HepG2 (cell line): ENCODE data around the gene ISCA2. TPM values are rescaled to one million over a fixed set of nuclear protein-coding genes. Genes with fewer than 3 reads are reported as not detected.

ENCODE experiments used
- AGO2 ChIP-seq: fragments of 200-400 bp; formaldehyde crosslinking; optimal IDR thresholded peaks from 2 replicates; pipeline ENCODE3; 2017; ENCODE audit warnings: mild to moderate bottlenecking, low read depth, low read length, moderate library complexity
- ARID2 ChIP-seq: sonication (generic); formaldehyde crosslinking; IDR thresholded peaks from 2 replicates; pipeline ENCODE4 v1.8.1; 2022; ENCODE audit warnings: mild to moderate bottlenecking, missing genetic modification reagents, borderline replicate concordance
- ATF1 ChIP-seq: IDR thresholded peaks from 2 replicates; pipeline ENCODE4 v1.6.1; 2016; ENCODE audit warnings: mild to moderate bottlenecking, control low read depth
- EZH2 ChIP-seq: conservative IDR thresholded peaks from 2 replicates; pipeline ENCODE4 v1.6.1; 2012; ENCODE audit warnings: mild to moderate bottlenecking, low read depth, low read length, moderate library complexity
- KDM2A ChIP-seq: sonication (generic); formaldehyde crosslinking; IDR thresholded peaks from 2 replicates; pipeline ENCODE4 v1.4.0; 2020; ENCODE audit warnings: low read depth, missing genetic modification reagents, borderline replicate concordance
- NFKB2 ChIP-seq: sonication (generic); formaldehyde crosslinking; IDR thresholded peaks from 2 replicates; pipeline ENCODE4 v1.4.0; 2020; ENCODE audit warnings: missing genetic modification reagents, borderline replicate concordance
- NR1H2 ChIP-seq: sonication (generic); formaldehyde crosslinking; IDR thresholded peaks from 2 replicates; pipeline ENCODE4 v1.8.1; 2022; ENCODE audit warnings: low read depth, missing genetic modification reagents, borderline replicate concordance
- NRL ChIP-seq: sonication (generic); formaldehyde crosslinking; IDR thresholded peaks from 2 replicates; pipeline ENCODE4 v1.5.0; 2020; ENCODE audit warnings: missing genetic modification reagents, mild to moderate bottlenecking, moderate library complexity, borderline replicate concordance
- PHF21A ChIP-seq: sonication (generic); formaldehyde crosslinking; IDR thresholded peaks from 2 replicates; pipeline ENCODE4 v1.5.0; 2020; ENCODE audit warnings: mild to moderate bottlenecking, missing genetic modification reagents
- RAD21 ChIP-seq: fragments of 450-650 bp; formaldehyde crosslinking; IDR thresholded peaks from 2 replicates; pipeline ENCODE4 v1.5.0; 2020; ENCODE audit warnings: mild to moderate bottlenecking
- SALL1 ChIP-seq: sonication (generic); formaldehyde crosslinking; IDR thresholded peaks from 2 replicates; pipeline ENCODE4 v1.8.0; 2022; ENCODE audit warnings: mild to moderate bottlenecking, missing genetic modification reagents
- SMAD9 ChIP-seq: sonication (generic); formaldehyde crosslinking; IDR thresholded peaks from 2 replicates; pipeline ENCODE4 v1.5.1; 2020; ENCODE audit warnings: mild to moderate bottlenecking, missing genetic modification reagents
- SOX6 ChIP-seq, 2 experiments: fragments of 450-650 bp in 1 of 2; sonication (generic) in 1 of 2; formaldehyde crosslinking in 1 of 2; IDR thresholded peaks; 2 replicates each; pipeline versions ENCODE4 v1.4.0 to v1.6.1; 2017 to 2020; ENCODE audit warnings: antibody characterized with exemption in 1 of 2, mild to moderate bottlenecking in 1 of 2, missing genetic modification reagents in 1 of 2
- STAG1 ChIP-seq: sonication (generic); formaldehyde crosslinking; IDR thresholded peaks from 2 replicates; pipeline ENCODE4 v1.4.0; 2020; ENCODE audit warnings: missing genetic modification reagents
- TCF12 ChIP-seq, 2 experiments: fragments of 450-650 bp in 1 of 2; sonication (generic) in 1 of 2; formaldehyde crosslinking in 1 of 2; IDR thresholded peaks; 2 replicates each; pipeline versions ENCODE4 v1.6.1 to v1.8.0; 2017 to 2022; ENCODE audit warnings: antibody characterized with exemption in 1 of 2, mild to moderate bottlenecking in 1 of 2, missing genetic modification reagents in 1 of 2, moderate library complexity in 1 of 2
- ZNF235 ChIP-seq: sonication (generic); formaldehyde crosslinking; IDR thresholded peaks from 2 replicates; pipeline ENCODE4 v1.8.1; 2023; ENCODE audit warnings: mild to moderate bottlenecking, missing genetic modification reagents, borderline replicate concordance
- ZNF326 ChIP-seq: sonication (generic); formaldehyde crosslinking; IDR thresholded peaks from 2 replicates; pipeline ENCODE4 v1.4.0; 2020; ENCODE audit warnings: missing genetic modification reagents, borderline replicate concordance
- ZNF558 ChIP-seq: sonication (generic); formaldehyde crosslinking; IDR thresholded peaks from 2 replicates; pipeline ENCODE4 v1.9.0; 2022; ENCODE audit warnings: mild to moderate bottlenecking, missing genetic modification reagents, borderline replicate concordance
- ZNF841 ChIP-seq: sonication (generic); formaldehyde crosslinking; IDR thresholded peaks from 2 replicates; pipeline ENCODE4 v1.8.1; 2023; ENCODE audit warnings: missing genetic modification reagents, borderline replicate concordance
- polyA plus RNA-seq, 8 experiments: library from polyadenylated mRNA; depleted of rRNA in 3 of 8; stranded (reverse) in 7 of 8; unstranded in 1 of 8; fragments of >200 nt; fragmentation: Illumina TruSeq in 4 of 8; extraction: Trizol in 4 of 8; gene quantifications; 2 replicates each; pipeline versions ENCODE4 v1.2.1 to v1.2.3, GENCODE V29; 2011 to 2016; ENCODE audit warnings: low read depth in 4 of 8, missing spikeins in 1 of 8, mixed read lengths in 1 of 8; ENCODE audit not compliant: insufficient read depth in 1 of 8
- total RNA-seq, 5 experiments: library from RNA; depleted of rRNA; stranded (reverse); fragments of >200 nt; fragmentation: Illumina TruSeq; extraction: Trizol; gene quantifications; 2 replicates each; pipeline ENCODE4 v1.2.3, GENCODE V29; 2016; ENCODE audit warnings: low read depth in 1 of 5
- TF ChIP-seq, protein P1 (sequence below): sonication (generic); formaldehyde crosslinking; IDR thresholded peaks from 2 replicates; pipeline ENCODE4 v1.4.0; 2020; ENCODE audit warnings: missing genetic modification reagents
- TF ChIP-seq, protein P2 (sequence below): sonication (generic); formaldehyde crosslinking; IDR thresholded peaks from 2 replicates; pipeline ENCODE4 v1.8.0; 2022; ENCODE audit warnings: mild to moderate bottlenecking, missing genetic modification reagents, borderline replicate concordance
- TF ChIP-seq, protein P3 (sequence below): sonication (generic); formaldehyde crosslinking; IDR thresholded peaks from 2 replicates; pipeline ENCODE4 v1.4.0; 2020; ENCODE audit warnings: missing genetic modification reagents
- TF ChIP-seq, protein P4 (sequence below): sonication (generic); formaldehyde crosslinking; IDR thresholded peaks from 2 replicates; pipeline ENCODE4 v1.5.1; 2020; ENCODE audit warnings: mild to moderate bottlenecking, missing genetic modification reagents, borderline replicate concordance

The ISCA2 gene
- total and polyA plus RNA-seq, 2 of the 13 experiments (the other 11 are each of a cell fraction or from before 2014, with no cell fraction given), result 32.1 to 43.4 TPM

DNA sequence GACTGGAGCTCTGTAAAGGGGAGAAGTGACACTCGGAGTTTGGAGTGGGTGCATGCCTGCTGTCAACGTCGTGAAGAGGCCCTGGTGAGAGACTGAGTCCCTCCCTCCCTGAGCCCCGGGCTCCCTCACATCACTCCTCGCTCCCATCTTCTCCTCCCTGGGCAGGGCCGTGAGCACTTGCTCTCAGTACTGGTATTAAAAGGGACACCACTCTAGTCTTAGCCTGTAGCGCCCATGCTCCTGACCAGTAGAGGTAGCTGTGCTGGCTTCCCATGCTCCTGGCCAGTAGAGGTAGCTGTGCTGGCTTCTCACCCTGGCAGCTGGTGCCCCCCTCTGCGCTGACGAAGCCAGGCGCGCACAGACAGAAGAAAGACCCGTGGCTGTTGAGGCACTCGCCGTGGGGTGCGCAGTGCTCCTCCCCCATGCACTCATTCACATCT is 14.7 kb downstream of the ISCA2 start (continued):
- TF ChIP-seq, protein P1, sequence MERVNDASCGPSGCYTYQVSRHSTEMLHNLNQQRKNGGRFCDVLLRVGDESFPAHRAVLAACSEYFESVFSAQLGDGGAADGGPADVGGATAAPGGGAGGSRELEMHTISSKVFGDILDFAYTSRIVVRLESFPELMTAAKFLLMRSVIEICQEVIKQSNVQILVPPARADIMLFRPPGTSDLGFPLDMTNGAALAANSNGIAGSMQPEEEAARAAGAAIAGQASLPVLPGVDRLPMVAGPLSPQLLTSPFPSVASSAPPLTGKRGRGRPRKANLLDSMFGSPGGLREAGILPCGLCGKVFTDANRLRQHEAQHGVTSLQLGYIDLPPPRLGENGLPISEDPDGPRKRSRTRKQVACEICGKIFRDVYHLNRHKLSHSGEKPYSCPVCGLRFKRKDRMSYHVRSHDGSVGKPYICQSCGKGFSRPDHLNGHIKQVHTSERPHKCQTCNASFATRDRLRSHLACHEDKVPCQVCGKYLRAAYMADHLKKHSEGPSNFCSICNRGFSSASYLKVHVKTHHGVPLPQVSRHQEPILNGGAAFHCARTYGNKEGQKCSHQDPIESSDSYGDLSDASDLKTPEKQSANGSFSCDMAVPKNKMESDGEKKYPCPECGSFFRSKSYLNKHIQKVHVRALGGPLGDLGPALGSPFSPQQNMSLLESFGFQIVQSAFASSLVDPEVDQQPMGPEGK (CRISPR knock-in tag), result peak; percentile 32; the same call in 1 of the 2 replicates
- TF ChIP-seq TCF12 (IDR thresholded peaks at IDR 0.05) (no peak), TCF12 (CRISPR knock-in tag; IDR thresholded peaks at IDR 0.05) (no peak), ZNF558 (CRISPR knock-in tag) (no peak), AGO2 (no peak), KDM2A (no peak), NFKB2 (no peak), SMAD9 (no peak), ZNF326 (no peak), NR1H2 (no peak), SOX6 (IDR thresholded peaks at IDR 0.05) (no peak), SOX6 (CRISPR knock-in tag; IDR thresholded peaks at IDR 0.05) (no peak), NRL (CRISPR knock-in tag) (no peak), ZNF841 (CRISPR knock-in tag) (no peak), ATF1 (CRISPR knock-in tag) (no peak), RAD21 (CRISPR knock-in tag) (0 out of 2 replicates have a peak, but pooled peaks have one; percentile 41), EZH2 (no peak), ZNF235 (CRISPR knock-in tag) (no peak), STAG1 (peak; percentile 39; the same call in 1 of the 2 replicates), ARID2 (CRISPR knock-in tag) (no peak), SALL1 (CRISPR knock-in tag) (no peak), PHF21A (CRISPR knock-in tag) (no peak)
- TF ChIP-seq, protein P2, sequence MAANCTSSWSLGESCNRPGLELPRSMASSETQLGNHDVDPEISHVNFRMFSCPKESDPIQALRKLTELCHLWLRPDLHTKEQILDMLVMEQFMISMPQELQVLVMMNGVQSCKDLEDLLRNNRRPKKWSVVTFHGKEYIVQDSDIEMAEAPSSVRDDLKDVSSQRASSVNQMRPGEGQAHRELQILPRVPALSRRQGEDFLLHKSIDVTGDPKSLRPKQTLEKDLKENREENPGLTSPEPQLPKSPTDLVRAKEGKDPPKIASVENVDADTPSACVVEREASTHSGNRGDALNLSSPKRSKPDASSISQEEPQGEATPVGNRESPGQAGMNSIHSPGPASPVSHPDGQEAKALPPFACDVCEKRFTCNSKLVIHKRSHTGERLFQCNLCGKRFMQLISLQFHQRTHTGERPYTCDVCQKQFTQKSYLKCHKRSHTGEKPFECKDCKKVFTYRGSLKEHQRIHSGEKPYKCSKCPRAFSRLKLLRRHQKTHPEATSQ (CRISPR knock-in tag), result no peak
- TF ChIP-seq, protein P3, sequence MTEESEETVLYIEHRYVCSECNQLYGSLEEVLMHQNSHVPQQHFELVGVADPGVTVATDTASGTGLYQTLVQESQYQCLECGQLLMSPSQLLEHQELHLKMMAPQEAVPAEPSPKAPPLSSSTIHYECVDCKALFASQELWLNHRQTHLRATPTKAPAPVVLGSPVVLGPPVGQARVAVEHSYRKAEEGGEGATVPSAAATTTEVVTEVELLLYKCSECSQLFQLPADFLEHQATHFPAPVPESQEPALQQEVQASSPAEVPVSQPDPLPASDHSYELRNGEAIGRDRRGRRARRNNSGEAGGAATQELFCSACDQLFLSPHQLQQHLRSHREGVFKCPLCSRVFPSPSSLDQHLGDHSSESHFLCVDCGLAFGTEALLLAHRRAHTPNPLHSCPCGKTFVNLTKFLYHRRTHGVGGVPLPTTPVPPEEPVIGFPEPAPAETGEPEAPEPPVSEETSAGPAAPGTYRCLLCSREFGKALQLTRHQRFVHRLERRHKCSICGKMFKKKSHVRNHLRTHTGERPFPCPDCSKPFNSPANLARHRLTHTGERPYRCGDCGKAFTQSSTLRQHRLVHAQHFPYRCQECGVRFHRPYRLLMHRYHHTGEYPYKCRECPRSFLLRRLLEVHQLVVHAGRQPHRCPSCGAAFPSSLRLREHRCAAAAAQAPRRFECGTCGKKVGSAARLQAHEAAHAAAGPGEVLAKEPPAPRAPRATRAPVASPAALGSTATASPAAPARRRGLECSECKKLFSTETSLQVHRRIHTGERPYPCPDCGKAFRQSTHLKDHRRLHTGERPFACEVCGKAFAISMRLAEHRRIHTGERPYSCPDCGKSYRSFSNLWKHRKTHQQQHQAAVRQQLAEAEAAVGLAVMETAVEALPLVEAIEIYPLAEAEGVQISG (CRISPR knock-in tag), result 0 out of 2 replicates have a peak, but pooled peaks have one; percentile 15
- TF ChIP-seq, protein P4, sequence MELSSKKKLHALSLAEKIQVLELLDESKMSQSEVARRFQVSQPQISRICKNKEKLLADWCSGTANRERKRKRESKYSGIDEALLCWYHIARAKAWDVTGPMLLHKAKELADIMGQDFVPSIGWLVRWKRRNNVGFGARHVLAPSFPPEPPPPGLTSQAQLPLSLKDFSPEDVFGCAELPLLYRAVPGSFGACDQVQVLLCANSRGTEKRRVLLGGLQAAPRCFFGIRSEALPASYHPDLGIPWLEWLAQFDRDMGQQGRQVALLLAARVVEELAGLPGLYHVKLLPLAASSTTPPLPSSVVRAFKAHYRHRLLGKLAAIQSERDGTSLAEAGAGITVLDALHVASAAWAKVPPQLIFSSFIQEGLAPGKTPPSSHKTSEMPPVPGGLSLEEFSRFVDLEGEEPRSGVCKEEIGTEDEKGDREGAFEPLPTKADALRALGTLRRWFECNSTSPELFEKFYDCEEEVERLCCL, result no peak
